ENCODE data around the gene UHRF2. TPM values are rescaled to one million over a fixed set of nuclear protein-coding genes. Genes with fewer than 3 reads are reported as not detected.

Gene UHRF2
- polyA plus RNA-seq, 1 of the 3 experiments (the other 2 are of a cell fraction), result 24.1 TPM

DNA sequence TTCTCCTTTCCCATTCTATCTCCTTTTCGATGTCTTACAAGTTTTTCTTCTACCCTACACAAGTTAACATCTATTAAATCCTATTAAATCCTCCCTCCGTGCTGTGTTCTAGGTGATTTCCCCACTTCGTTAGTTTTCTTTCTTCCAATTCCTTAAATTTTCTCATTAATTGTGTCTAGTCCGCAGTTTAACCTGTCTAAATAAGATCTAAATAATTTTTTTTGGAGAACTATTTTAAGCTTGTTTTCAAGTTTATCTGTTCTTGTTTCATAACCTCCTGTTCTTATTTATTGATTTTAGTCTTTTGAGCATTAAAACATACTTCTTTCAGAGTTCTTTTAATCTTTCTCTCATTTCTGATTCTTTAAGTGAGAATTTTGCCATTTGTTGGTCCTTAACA is 109.3 kb downstream of the UHRF2 start (continued):
- TF ChIP-seq CHD2 (IDR thresholded peaks at IDR 0.05; ENCODE audit: low read length, partially characterized antibody), result no peak
- TF ChIP-seq JUND (IDR thresholded peaks at IDR 0.05), result no peak
- TF ChIP-seq RFX5 (IDR thresholded peaks at IDR 0.05; ENCODE audit: low read length), result no peak
- TF ChIP-seq TAF1 (IDR thresholded peaks at IDR 0.05; ENCODE audit: borderline replicate concordance, low read depth, low read length), result no peak
- TF ChIP-seq, protein P1, sequence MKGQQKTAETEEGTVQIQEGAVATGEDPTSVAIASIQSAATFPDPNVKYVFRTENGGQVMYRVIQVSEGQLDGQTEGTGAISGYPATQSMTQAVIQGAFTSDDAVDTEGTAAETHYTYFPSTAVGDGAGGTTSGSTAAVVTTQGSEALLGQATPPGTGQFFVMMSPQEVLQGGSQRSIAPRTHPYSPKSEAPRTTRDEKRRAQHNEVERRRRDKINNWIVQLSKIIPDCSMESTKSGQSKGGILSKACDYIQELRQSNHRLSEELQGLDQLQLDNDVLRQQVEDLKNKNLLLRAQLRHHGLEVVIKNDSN (IDR thresholded peaks at IDR 0.05; ENCODE audit: borderline replicate concordance, low read depth), result no peak
- TF ChIP-seq, protein P2, sequence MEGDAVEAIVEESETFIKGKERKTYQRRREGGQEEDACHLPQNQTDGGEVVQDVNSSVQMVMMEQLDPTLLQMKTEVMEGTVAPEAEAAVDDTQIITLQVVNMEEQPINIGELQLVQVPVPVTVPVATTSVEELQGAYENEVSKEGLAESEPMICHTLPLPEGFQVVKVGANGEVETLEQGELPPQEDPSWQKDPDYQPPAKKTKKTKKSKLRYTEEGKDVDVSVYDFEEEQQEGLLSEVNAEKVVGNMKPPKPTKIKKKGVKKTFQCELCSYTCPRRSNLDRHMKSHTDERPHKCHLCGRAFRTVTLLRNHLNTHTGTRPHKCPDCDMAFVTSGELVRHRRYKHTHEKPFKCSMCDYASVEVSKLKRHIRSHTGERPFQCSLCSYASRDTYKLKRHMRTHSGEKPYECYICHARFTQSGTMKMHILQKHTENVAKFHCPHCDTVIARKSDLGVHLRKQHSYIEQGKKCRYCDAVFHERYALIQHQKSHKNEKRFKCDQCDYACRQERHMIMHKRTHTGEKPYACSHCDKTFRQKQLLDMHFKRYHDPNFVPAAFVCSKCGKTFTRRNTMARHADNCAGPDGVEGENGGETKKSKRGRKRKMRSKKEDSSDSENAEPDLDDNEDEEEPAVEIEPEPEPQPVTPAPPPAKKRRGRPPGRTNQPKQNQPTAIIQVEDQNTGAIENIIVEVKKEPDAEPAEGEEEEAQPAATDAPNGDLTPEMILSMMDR (IDR thresholded peaks at IDR 0.05), result no peak
- TF ChIP-seq, protein P3, sequence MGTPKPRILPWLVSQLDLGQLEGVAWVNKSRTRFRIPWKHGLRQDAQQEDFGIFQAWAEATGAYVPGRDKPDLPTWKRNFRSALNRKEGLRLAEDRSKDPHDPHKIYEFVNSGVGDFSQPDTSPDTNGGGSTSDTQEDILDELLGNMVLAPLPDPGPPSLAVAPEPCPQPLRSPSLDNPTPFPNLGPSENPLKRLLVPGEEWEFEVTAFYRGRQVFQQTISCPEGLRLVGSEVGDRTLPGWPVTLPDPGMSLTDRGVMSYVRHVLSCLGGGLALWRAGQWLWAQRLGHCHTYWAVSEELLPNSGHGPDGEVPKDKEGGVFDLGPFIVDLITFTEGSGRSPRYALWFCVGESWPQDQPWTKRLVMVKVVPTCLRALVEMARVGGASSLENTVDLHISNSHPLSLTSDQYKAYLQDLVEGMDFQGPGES (IDR thresholded peaks at IDR 0.05; ENCODE audit: low read depth, low read length), result no peak
- TF ChIP-seq MXI1 (IDR thresholded peaks at IDR 0.05; ENCODE audit: low read depth, low read length), result no peak
- TF ChIP-seq, protein P4, sequence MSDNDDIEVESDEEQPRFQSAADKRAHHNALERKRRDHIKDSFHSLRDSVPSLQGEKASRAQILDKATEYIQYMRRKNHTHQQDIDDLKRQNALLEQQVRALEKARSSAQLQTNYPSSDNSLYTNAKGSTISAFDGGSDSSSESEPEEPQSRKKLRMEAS (IDR thresholded peaks at IDR 0.05; ENCODE audit: low read depth), result no peak
- TF ChIP-seq FOXM1 (IDR thresholded peaks at IDR 0.05; ENCODE audit: low read depth), result no peak

DNA sequence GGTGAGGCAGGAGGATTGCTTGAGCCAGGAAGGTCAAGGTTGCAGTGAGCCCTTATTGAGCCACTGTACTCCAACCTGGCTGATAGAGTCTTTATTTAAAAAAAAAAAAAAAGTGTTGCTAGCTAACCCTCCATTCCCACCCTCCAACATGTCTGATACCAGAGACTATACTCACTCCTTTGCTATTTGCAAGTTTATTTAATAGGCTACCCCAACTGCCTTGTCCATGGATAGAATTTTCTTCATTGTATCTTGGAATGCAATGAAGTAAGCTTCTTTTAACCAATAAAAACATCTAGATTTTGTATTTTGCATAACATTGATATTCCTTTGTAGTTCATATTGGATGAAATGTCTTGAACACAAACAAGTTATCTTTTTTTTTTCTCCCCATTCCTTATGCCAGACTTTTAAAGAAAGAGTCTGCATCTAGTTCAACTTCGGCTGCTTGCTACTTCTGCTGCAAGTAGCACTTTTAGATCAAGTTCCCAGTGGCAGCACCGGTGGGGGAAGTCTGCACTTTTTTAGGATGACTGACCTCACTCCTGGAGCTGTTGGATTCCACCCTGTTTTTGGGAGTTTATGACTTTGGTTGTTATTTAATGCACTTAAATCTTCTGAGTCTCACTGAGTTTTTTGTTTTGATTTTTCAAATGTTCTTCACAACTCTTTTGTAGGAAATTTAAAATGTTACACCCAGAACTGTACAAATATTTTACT is 112.5 kb downstream of the UHRF2 start:
- peaks cover 13% of the 10 kb centered on the region for H3K9me3 ChIP-seq
- peaks cover 0 to 37% of the 10 kb centered on the region in 2 experiments for H3K36me3 ChIP-seq (replicated peaks in 1 of 2; ENCODE audit: control insufficient read depth in 1 of 2, insufficient read depth in 2 of 2, low read length in 1 of 2)
- H2AFZ ChIP-seq (ENCODE audit: low read depth), result no peak overlapping the region
- no peaks in the 10 kb centered on the region for H3K79me2 ChIP-seq (ENCODE audit: insufficient read depth)
- no peak overlapping the region for H3K9ac ChIP-seq
- no peaks in the 10 kb centered on the region for H3K9me2 ChIP-seq
- H3K27me3 ChIP-seq (ENCODE audit: insufficient read depth), result no peaks in the 10 kb centered on the region
- no peak overlapping the region for H3K4me2 ChIP-seq
- H3K4me3 ChIP-seq (ENCODE audit: low read depth in 2 of 2, low read length in 1 of 2), result no peak overlapping the region
- POLR2A ChIA-PET, result no interaction called here
- CTCF ChIA-PET, result interaction anchor here (1.3 kb wide), 1 partner anchor 59 kb away, joined by 4 read pairs; no protein-coding TSS in a partner anchor
- no peaks in the 10 kb centered on the region for H3K4me1 ChIP-seq (ENCODE audit: control insufficient read depth in 1 of 2, insufficient read depth in 2 of 2, low read depth in 1 of 2, low read length in 1 of 2)
- WGBS (ENCODE audit: low lambda C conversion rate), result 92% methylated on average over 2 of the region's 2 CpGs
- no peak for TF ChIP-seq NFIC (IDR thresholded peaks at IDR 0.05; ENCODE audit: borderline replicate concordance)
- TF ChIP-seq TEAD4 (IDR thresholded peaks at IDR 0.05; ENCODE audit: borderline replicate concordance, insufficient read depth), result no peak
- TF ChIP-seq ELF1 (IDR thresholded peaks at IDR 0.05), result no peak
- TF ChIP-seq FOXM1 (IDR thresholded peaks at IDR 0.05; ENCODE audit: low read depth), result no peak
- TF ChIP-seq, protein P3 (IDR thresholded peaks at IDR 0.05; ENCODE audit: low read depth, low read length), result no peak
- TF ChIP-seq, protein P5, sequence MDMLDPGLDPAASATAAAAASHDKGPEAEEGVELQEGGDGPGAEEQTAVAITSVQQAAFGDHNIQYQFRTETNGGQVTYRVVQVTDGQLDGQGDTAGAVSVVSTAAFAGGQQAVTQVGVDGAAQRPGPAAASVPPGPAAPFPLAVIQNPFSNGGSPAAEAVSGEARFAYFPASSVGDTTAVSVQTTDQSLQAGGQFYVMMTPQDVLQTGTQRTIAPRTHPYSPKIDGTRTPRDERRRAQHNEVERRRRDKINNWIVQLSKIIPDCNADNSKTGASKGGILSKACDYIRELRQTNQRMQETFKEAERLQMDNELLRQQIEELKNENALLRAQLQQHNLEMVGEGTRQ (IDR thresholded peaks at IDR 0.05; ENCODE audit: borderline replicate concordance, low read depth, low read length), result no peak
- TF ChIP-seq, protein P6, sequence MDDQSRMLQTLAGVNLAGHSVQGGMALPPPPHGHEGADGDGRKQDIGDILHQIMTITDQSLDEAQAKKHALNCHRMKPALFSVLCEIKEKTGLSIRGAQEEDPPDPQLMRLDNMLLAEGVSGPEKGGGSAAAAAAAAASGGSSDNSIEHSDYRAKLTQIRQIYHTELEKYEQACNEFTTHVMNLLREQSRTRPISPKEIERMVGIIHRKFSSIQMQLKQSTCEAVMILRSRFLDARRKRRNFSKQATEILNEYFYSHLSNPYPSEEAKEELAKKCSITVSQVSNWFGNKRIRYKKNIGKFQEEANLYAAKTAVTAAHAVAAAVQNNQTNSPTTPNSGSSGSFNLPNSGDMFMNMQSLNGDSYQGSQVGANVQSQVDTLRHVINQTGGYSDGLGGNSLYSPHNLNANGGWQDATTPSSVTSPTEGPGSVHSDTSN (IDR thresholded peaks at IDR 0.05), result no peak
- TF ChIP-seq POLR2AphosphoS5 (IDR thresholded peaks at IDR 0.05; ENCODE audit: low read depth, low read length), result no peak
- TF ChIP-seq CHD2 (IDR thresholded peaks at IDR 0.05; ENCODE audit: low read length, partially characterized antibody), result no peak
- no peak for TF ChIP-seq EZH2phosphoT487 (IDR thresholded peaks at IDR 0.05; ENCODE audit: borderline replicate concordance, low read depth)
- H3K27ac ChIP-seq (ENCODE audit: low read depth in 2 of 2, low read length in 1 of 2), result peak overlapping the region in 1 of 2 experiments; percentile 13; a peak in 1 of 4 replicates
- H4K20me1 ChIP-seq (ENCODE audit: insufficient read depth), result no peaks in the 10 kb centered on the region
- no peak for DNase-seq
- peaks cover 14% of the 10 kb centered on the region for H3F3A ChIP-seq (replicated peaks; ENCODE audit: insufficient read depth)

Measured in SK-N-SH (cell line).